ENCODE results near the gene GINM1. TPM values are rescaled to one million over a fixed set of nuclear protein-coding genes. Genes with fewer than 3 reads are reported as not detected.
A peak's percentile ranks its signal among the peaks of the same experiment; 100 is the strongest.

Gene GINM1
- total and polyA plus RNA-seq, 9 of the 15 experiments (the other 6 are each of a cell fraction or from before 2014, with no cell fraction given) = 5.0 to 19.3 (median 14.2) TPM

DNA sequence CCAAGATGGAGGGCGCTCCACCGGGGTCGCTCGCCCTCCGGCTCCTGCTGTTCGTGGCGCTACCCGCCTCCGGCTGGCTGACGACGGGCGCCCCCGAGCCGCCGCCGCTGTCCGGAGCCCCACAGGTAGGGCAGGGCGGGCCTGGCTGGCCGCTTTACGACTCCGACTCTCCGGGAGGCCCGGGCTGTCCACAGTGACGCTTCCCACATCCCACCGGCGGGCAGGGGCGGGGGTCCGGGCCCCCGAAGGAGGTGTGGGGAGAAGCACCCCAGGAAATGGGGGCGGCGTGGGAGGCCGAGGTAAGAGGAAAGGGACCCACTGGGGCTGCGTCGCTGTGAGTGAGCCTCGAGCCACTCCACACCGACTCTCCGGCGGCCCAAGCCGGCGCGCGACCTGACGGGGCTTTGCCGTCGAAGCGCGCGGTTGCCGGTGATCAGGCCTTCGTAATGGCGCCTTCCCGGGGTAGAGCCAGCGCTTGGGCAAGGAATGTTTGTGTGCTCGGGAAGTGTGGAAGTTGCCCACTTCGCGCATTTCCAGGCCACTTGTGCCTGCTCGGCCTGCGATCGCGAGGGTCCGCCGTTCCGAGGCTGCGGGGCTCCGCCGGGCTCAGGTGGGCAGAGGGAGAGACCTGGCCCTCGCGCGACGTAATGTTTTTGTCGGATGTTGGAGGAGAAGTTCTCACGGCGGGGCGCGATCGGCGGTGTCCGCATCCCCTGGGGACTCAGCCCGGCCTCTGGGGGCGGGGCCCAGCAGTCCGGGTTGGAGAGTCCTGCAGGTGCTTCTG, 427 bp downstream of the GINM1 start:
- ATAC-seq (peak; percentile 73), FAIRE-seq (no peak), DNase-seq (ENCODE audit: extremely low read depth in 1 of 4, low spot score in 3 of 4) (peak; percentile 51 to 66 (median 57))
- intact Hi-C loops (cut with micrococcal nuclease) (loop anchor here (5.0 to 10.0 kb wide), 4 partner anchors 151 to 438 kb away; partner anchors contain the start of genes LATS1 and LRP11), in situ Hi-C loops (cut with MboI) (no loop called here)
- peaks cover 37% of the 10 kb centered on the region for H3K79me2 ChIP-seq (ENCODE audit: control insufficient read depth, insufficient read depth, low read length)
- ChIA-PET POLR2A (interaction anchor here (0.5 to 6.1 kb wide), 13 partner anchors 9 to 694 kb away, joined by 3 to 34 read pairs (median 3); partner anchors contain the start of genes KATNA1 and PPIL4), CTCF (ENCODE audit: low intra/inter-chr PET ratio) (interaction anchor here (0.8 kb wide), 1 partner anchor 360 kb away, joined by 5 read pairs; no protein-coding TSS in a partner anchor)
- peak overlapping the region; percentile 86 for H3K27ac ChIP-seq (ENCODE audit: extremely low read depth, low read depth, low read length)
- BruUV-seq (replicated peaks) = no TSS peak
- no peaks in the 10 kb centered on the region for H3K9me3 ChIP-seq (replicated peaks; ENCODE audit: control insufficient read depth, insufficient read depth, low read depth, low read length)
- peaks cover 6 to 17% of the 10 kb centered on the region in 2 experiments; a peak in 4 of 5 replicates for H3K4me1 ChIP-seq (replicated peaks in 1 of 2; ENCODE audit: control insufficient read depth in 2 of 2, insufficient read depth in 2 of 2, low read length in 2 of 2)
- H3K4me3 ChIP-seq = peak overlapping the region; percentile 99
- H3K36me3 ChIP-seq (ENCODE audit: control insufficient read depth, insufficient read depth, low read length) = no peaks in the 10 kb centered on the region
- no peaks in the 10 kb centered on the region for H3K9me1 ChIP-seq (ENCODE audit: control insufficient read depth, insufficient read depth, low read length)
- no peaks in the 10 kb centered on the region for H3K27me3 ChIP-seq (ENCODE audit: control insufficient read depth in 2 of 2, insufficient read depth in 2 of 2, low read length in 2 of 2)
- WGBS (ENCODE audit: insufficient coverage, low coverage, missing lambda C conversion rate) = under 1% methylated on average over 67 of the region's 81 CpGs
- peaks cover 4% of the 10 kb centered on the region; the same call in 1 of the 2 replicates for H4K20me1 ChIP-seq (replicated peaks; ENCODE audit: control insufficient read depth, insufficient read depth, low read length)
- peak overlapping the region; percentile 79 to 97 for H3K9ac ChIP-seq (ENCODE audit: insufficient read depth in 1 of 2, low read depth in 2 of 2, low read length in 2 of 2)
- H2AFZ ChIP-seq (ENCODE audit: low read depth, low read length) = peak overlapping the region; percentile 91
- peak overlapping the region; percentile 94 for H3K4me2 ChIP-seq (ENCODE audit: insufficient read depth, low read length)
- TF ChIP-seq MYNN (IDR thresholded peaks at IDR 0.05) (no peak), MYNN (CRISPR knock-in tag; IDR thresholded peaks at IDR 0.05) (no peak), EHMT2 (IDR thresholded peaks at IDR 0.05) (no peak), FOS (IDR thresholded peaks at IDR 0.05; ENCODE audit: extremely low read depth, insufficient read length) (no peak), HDAC2 (IDR thresholded peaks at IDR 0.05) (0 out of 2 replicates have a peak, but pooled peaks have one; percentile 24), NRF1 (conservative IDR thresholded peaks at IDR 0.05 in 1 of 2, IDR thresholded peaks at IDR 0.05 in 1 of 2) (peak in 1 of 2 experiments; percentile 18; a peak in 1 of 4 replicates), RBM39 (optimal IDR thresholded peaks at IDR 0.05; ENCODE audit: low read depth, low read length) (no peak), SAFB2 (IDR thresholded peaks at IDR 0.05; ENCODE audit: borderline replicate concordance, low read depth, low read length, severe bottlenecking) (no peak), ZNF165 (CRISPR knock-in tag; IDR thresholded peaks at IDR 0.05; ENCODE audit: borderline replicate concordance) (no peak), ZNF589 (CRISPR knock-in tag; IDR thresholded peaks at IDR 0.05; ENCODE audit: low read depth) (no peak), ELF4 (CRISPR knock-in tag; IDR thresholded peaks at IDR 0.05) (no peak), ARID1B (IDR thresholded peaks at IDR 0.05) (no peak), U2AF2 (optimal IDR thresholded peaks at IDR 0.05; ENCODE audit: low read depth, low read length) (no peak), DMBX1 (CRISPR knock-in tag; IDR thresholded peaks at IDR 0.05; ENCODE audit: borderline replicate concordance) (0 out of 2 replicates have a peak, but pooled peaks have one; percentile 16), BMI1 (IDR thresholded peaks at IDR 0.05; ENCODE audit: low read length) (no peak), MTF1 (CRISPR knock-in tag; IDR thresholded peaks at IDR 0.05; ENCODE audit: borderline replicate concordance) (no peak), EWSR1 (IDR thresholded peaks at IDR 0.05; ENCODE audit: borderline replicate concordance, low read depth, partially characterized antibody) (no peak)
- TF ChIP-seq, protein P1, sequence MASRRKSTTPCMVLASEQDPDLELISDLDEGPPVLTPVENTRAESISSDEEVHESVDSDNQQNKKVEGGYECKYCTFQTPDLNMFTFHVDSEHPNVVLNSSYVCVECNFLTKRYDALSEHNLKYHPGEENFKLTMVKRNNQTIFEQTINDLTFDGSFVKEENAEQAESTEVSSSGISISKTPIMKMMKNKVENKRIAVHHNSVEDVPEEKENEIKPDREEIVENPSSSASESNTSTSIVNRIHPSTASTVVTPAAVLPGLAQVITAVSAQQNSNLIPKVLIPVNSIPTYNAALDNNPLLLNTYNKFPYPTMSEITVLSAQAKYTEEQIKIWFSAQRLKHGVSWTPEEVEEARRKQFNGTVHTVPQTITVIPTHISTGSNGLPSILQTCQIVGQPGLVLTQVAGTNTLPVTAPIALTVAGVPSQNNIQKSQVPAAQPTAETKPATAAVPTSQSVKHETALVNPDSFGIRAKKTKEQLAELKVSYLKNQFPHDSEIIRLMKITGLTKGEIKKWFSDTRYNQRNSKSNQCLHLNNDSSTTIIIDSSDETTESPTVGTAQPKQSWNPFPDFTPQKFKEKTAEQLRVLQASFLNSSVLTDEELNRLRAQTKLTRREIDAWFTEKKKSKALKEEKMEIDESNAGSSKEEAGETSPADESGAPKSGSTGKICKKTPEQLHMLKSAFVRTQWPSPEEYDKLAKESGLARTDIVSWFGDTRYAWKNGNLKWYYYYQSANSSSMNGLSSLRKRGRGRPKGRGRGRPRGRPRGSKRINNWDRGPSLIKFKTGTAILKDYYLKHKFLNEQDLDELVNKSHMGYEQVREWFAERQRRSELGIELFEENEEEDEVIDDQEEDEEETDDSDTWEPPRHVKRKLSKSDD (conservative IDR thresholded peaks at IDR 0.05; ENCODE audit: low read length) = no peak
- TF ChIP-seq, protein P2, sequence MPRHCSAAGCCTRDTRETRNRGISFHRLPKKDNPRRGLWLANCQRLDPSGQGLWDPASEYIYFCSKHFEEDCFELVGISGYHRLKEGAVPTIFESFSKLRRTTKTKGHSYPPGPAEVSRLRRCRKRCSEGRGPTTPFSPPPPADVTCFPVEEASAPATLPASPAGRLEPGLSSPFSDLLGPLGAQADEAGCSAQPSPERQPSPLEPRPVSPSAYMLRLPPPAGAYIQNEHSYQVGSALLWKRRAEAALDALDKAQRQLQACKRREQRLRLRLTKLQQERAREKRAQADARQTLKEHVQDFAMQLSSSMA (CRISPR knock-in tag; IDR thresholded peaks at IDR 0.05) = no peak

All from K562 (cell line).